Hindlimb muscle (tissue), 1 donor: ENCODE data around the gene SLC4A1AP. TPM values are rescaled to one million over a fixed set of nuclear protein-coding genes. Genes with fewer than 3 reads are reported as not detected.
"Not testable (repeated sequence)": the region's sequence is repeated elsewhere in the genome, so short reads cannot be mapped to it uniquely, and the experiment has no call there.

Experiments
- DNase-seq: peaks from one replicate; pipeline ENCODE4 v3.0.0-alpha.2; 2013
- polyA plus RNA-seq: library from polyadenylated mRNA; unstranded; fragments of 120-200 nt; gene quantifications from one replicate; pipeline ENCODE4 v1.2.1, GENCODE V29; 2013; ENCODE audit not compliant: insufficient read length

Gene SLC4A1AP
- polyA plus RNA-seq, 1 donor: 24.6 TPM

GRCh38 chr2:27652341-27652740 is 11.3 kb upstream of the SLC4A1AP start:
- no peak for DNase-seq

DNA sequence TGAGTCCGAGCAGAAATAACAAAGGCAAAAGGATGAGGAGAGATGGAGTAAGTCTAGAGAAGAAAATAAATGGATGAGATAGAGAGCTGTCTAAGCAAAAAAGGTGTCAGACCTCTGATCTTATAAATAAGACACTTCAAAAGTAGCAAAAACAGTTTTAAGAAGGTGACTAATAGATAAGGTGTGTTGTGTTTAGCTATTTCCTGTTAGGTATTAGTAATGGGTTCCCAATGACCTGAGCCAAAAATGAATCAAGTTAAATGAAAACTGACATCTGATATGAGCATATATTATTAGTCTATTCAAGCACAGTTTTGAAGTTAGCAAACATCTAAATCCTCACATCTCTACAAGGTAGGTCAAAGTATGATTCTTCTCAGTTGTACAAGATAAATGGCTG is 10.9 kb upstream of the SLC4A1AP start:
- DNase-seq: no peak

GRCh38 chr2:27653397-27653796 is 10.3 kb upstream of the SLC4A1AP start:
- DNase-seq: no peak

DNA sequence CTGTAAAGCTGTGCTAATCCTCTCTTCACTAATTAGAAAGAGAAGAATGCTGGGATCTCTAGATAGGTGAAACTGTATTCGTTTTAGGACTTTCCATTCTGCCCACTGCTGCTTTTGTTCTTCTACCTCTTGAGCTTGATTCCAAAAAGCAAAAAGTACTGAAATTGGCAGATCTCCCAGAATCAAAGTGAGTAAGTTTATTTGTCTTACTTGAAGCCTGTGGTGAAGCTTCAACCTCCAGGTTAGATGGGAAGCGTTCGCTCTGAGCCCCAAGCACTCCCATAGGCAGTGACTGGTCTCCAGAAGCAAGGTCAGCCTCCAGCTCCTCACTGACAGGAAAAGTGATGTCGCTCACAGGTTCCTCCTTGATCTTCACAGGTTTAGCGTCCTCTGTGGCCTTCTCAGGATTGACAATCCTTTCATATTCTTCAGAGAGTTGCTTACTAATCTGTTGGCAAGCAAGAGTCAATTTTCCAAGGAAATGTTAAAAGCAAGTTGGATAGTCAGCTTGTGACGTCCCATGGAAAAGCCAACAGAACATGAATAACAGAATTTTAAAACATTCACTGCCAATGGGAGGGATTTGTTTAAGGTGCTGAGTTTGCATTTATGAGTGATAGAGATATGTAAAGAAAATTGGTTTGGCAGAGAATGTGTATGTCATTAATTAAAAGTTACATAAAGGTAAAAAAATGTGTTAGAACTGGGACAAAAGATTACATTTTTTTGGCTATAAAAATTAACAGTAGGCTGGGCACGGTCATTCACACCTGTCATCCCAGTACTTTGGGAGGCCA is 8.3 kb upstream of the SLC4A1AP start:
- DNase-seq: no peak

- no peak for DNase-seq
Measured at GRCh38 chr2:27661371-27661770, 2.3 kb upstream of the SLC4A1AP start.

- DNase-seq: no peak
Measured at GRCh38 chr2:27664154-27664574, 475 bp downstream of the SLC4A1AP start.

DNA sequence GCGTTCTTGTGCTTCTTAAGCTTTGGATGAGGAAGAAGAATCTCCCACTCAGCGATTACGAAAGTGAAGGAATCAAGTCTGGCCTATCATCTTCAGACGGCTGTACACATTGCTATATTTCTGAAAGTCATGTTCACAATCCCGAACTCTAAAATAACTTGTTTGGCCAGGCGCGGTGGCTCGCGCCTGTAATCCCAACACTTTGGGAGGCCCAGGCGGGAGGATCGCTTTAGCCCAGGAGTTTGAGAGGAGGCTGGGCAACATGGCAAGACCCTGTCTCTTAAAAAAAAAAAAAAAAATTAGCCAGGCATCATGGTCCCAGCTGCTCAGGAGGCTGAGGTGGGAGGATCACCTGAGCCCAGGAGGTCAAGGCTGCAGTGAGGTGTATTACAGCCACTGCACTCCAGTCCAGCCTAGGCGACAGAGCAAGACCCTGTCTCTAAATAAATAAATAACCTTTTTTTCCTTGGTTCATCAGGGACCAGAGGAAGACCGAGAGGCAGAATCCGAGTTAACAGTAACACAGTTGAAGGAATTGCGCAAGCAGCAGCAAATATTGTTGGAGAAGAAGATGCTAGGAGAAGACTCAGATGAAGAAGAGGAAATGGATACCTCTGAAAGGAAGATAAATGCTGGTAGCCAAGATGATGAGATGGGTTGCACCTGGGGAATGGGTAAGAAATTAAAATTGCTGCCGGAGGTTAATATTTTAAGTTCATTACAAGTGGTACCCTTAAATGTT is 1.1 kb downstream of the SLC4A1AP start:
- DNase-seq: no peak

DNA sequence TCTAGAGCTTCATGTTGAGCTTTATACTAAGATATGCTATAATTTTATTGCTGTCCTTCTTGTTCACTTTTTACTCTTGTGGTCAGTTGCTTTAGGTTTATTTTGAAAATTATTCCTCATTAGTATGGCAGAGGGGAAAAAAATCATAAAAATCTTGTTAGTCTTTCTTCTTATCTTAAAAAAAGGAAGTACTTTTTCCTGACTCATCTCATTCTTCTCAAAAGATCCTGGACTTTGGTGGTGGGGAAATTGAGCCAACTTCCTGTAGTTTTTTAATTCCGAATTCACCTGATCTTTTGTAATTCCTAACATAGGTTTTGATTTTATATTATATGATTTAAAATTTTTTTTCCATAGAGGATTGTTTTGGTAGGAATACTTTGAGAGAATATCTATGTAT is 3.8 kb downstream of the SLC4A1AP start:
- no peak for DNase-seq

DNA sequence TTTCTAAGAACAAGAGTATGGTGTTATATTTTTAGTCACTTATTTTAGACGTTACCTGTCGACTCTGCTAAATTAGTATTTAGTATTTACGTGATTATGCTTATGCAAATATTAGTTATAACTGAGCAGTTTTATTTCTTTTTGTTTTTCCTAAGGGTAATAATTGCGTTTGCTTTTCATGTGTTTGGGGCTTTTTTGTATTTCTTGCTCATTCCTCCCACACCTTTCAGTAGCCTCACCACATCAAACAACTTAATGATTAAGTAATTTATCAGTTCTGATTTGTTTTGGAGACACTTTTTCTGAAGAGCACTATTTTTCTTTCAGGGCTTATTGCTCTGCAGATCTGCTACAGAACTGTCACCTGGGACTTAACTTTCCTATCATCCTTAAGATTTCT is 7.5 kb downstream of the SLC4A1AP start:
- DNase-seq: no peak

GRCh38 chr2:27672723-27673486 is 9.2 kb downstream of the SLC4A1AP start:
- no peak for DNase-seq

DNA sequence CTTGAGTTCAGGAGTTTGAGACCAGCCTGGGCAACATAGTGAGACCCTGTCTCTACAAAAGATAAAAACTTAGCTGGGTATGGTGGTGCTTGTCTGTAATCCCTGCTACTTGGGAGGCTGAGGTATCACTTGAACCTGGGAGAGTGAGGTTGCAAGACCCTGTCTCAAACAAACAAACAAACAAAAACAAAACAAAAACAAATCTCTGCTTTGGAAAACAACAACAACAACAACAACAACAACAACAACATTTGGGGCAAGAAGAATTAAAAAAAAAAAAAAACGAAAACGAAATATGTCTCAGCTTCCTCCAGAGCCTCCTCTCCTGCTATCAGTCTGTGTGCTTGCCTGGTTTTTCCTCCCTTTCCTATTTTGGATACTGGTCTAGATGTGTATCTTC is 16.9 kb downstream of the SLC4A1AP start:
- no peak for DNase-seq

DNA sequence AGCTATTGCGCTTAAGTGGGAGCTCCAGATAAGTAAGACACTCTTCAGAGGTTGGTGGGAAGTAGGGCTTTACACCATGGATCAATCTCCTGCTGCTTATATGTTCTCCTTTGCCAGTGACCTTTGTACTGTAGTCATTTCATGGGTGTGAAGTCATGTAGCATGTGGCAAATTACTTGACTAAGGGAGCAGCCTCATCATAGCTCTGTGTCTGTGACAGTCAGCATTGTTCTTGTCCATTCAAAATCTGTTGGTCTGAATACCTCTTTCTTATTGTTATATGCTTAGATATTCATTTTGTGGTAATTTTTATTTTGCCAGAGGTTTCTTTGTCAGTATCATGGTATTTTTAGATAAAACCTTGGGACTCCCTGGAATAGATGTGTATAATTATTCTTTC is 18.2 kb downstream of the SLC4A1AP start:
- no peak for DNase-seq

DNA sequence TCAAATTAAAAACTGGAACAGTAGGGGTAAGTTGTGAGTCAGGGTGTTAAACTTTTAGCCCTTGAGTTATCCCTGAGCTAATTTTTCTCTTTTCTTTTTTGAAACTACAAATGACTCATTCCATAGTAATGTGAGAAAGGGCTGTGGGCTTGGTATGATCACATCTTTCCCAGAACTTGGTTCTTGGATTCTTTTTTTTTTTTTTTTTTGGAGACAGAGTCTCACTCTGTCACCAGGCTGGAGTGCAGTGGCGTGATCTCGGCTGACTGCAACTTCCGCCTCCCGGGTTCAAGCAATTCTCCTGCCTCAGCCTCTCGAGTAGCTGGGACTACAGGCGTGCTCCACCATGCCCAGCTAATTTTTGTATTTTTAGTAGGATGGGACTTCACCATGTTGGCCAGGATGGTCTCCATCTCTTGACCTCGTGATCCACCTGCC is 18.7 kb downstream of the SLC4A1AP start:
- not testable (repeated sequence) for DNase-seq

DNA sequence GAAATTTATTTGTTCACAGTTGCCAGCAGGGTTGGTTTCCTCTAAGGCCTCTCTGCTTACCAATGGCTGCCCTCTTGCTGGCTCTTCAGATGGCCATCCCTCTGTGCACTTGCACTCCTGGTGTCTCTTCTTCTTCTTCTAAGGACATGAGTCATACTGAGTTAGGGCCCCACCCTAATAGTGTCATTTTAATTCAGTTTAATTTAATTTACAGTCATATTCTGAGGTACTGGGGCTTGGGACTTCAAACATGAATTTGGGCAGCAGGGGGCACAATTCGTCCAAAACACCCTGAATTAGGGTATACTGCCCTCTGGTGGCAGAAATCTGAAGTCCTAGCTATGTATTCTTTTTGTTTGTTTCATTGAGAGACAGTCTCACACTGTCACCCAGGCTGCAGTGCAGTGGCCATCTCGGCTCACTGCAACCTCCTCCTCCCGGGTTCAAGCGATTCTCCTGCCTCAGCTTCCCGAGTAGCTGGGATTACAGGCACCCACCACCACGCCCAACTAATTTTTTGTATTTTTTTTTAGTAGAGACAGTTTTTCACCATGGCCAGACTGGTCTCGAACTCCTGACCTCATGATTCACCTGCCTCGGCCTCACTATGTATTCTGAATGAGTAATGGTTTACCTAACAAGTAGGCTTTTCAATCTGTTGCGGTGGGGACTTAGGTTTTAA is 19.8 kb downstream of the SLC4A1AP start:
- peak; percentile 64 for DNase-seq

DNA sequence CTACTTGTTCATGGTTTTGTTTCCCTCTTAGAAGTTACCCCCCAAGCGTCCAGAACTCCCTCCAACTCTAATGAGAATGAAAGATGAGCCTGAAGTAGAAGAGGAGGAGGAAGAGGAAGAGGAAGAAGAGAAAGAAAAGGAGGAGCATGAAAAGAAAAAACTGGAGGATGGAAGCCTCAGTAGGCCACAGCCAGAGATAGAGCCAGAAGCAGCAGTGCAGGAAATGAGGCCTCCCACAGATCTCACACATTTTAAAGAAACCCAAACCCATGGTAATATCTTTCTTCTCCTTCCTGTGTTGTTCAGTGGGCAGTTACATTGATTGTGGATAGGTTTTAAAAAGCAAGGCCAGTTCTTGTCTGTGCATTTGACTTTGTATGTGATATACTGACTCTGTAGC is 21.3 kb downstream of the SLC4A1AP start:
- not testable (repeated sequence) for DNase-seq

DNA sequence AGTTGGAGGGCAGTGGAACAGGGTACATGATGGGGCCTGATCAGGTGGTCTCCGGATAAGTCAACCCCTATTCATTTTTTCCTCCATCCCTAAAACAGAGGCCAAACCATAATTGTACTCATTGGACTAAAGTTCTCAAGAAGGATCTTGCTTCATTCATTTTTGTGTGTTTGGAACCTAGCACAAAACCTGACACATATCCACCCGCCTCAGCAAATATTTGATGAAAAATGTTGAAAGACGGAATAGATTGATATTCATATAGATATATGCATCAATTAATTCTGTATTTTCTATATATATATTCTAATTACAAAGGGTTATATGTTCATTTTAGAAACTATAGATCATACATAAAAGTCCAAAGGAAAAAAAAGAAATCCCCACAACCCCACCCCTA is 21.9 kb downstream of the SLC4A1AP start:
- no peak for DNase-seq

DNA sequence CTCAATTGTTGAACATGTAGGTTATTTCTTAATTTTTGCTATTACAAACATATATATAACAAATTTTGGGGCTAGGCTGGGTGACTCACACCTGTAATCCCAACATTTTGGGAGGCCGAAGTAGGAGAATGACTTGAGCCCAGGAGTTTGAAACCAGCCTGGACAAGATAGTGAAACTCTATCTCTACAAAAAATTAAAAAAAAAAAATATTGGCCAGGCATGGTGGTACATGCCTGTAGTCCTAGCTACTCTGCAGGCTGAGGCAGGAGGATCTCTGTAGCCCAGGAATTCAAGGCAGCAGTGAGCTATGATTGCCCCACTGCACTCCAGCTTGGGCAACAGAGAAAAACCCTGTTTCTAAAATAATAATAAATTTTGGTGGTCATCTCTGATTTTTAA is 23.5 kb downstream of the SLC4A1AP start:
- DNase-seq: no peak

DNA sequence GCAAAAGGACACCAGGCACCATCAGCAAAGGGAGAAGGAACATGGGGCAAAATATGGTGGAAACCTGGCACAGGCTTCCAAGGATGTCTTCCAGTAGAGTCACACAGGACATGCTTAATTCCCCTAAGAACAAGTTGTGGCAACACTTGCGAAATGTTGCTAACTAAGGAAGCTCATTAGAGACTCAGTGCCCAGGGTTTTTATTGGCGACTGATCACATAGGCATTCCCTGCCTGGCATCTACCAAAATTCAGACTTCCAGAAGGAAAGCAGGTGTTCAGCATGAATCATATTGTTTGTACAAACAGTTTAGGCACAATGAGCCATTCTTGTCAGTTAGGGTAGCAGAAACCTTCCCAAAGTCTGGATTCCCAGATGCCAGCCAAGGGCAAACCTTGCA is 25.7 kb downstream of the SLC4A1AP start:
- DNase-seq: no peak

- DNase-seq: no peak
Measured at GRCh38 chr2:27690052-27690451, 26.4 kb downstream of the SLC4A1AP start.

- DNase-seq: no peak
Measured at GRCh38 chr2:27697660-27698059, 34.0 kb downstream of the SLC4A1AP start.

- no peak for DNase-seq
Measured at GRCh38 chr2:27701676-27702075, 38.0 kb downstream of the SLC4A1AP start.

GRCh38 chr2:27702302-27702701 is 38.6 kb downstream of the SLC4A1AP start:
- no peak for DNase-seq
